ENCODE measurements around the gene FARS2. TPM values are rescaled to one million over a fixed set of nuclear protein-coding genes. Genes with fewer than 3 reads are reported as not detected.

The FARS2 gene
- total RNA-seq, 1 experiment from 2014 or later: 17.8 TPM

- no peaks in the 10 kb centered on the region for H3K36me3 ChIP-seq (ENCODE audit: insufficient read depth, low read length, poor library complexity, severe bottlenecking)
- TF ChIP-seq EZH2 (IDR thresholded peaks at IDR 0.05; ENCODE audit: borderline replicate concordance, low read depth, low read length, poor library complexity, severe bottlenecking) (no peak), CTCF (conservative IDR thresholded peaks at IDR 0.05; ENCODE audit: low read depth, low read length) (no peak)
- CTCF ChIA-PET: no interaction called here
- peaks cover 6% of the 10 kb centered on the region for H3K9me3 ChIP-seq (ENCODE audit: low read depth, low read length, poor library complexity, severe bottlenecking)
- H3K27ac ChIP-seq (ENCODE audit: low read depth, low read length, poor library complexity, severe bottlenecking): no peak overlapping the region
- BruUV-seq (replicated peaks): no TSS peak
- DNase-seq (ENCODE audit: low spot score): no peak
- H3K27me3 ChIP-seq (replicated peaks; ENCODE audit: insufficient read depth, low read depth, low read length, poor library complexity): no peaks in the 10 kb centered on the region
- intact Hi-C loops (cut with micrococcal nuclease; ENCODE audit: unreplicated experiment): no loop called here
- no peaks in the 10 kb centered on the region for H3K4me1 ChIP-seq (ENCODE audit: insufficient read depth, low read length, poor library complexity, severe bottlenecking)
- H3K4me3 ChIP-seq (ENCODE audit: low read depth, low read length, poor library complexity, severe bottlenecking): no peak overlapping the region
- POLR2A ChIA-PET (ENCODE audit: low non-redundant PET): no interaction called here
Measured at GRCh38 chr6:5552243-5552642, 290.9 kb downstream of the FARS2 start.

DNA sequence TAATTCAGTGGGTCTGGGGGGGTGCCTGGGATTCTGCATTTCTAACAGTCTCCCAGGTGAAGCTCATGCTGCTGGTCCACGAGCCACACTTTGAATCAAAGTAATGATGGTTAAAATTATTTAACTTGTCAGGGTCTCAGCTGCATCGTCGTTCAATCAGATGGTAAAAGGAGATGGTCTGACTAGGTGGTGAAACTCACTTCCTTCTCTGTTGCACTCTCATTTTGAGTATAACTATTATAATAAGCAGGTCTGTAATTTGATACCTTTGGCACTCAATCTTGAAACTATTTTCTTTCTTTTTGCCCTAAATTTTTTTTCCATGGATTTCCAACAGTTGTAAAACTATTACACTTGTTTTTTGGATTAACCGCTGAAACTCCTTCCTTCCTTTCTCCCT, 292.5 kb downstream of the FARS2 start:
- Histone ChIP-seq H3K36me3 (ENCODE audit: insufficient read depth, low read length, poor library complexity, severe bottlenecking) (no peaks in the 10 kb centered on the region), H3K4me3 (ENCODE audit: low read depth, low read length, poor library complexity, severe bottlenecking) (no peak overlapping the region), H3K9me3 (ENCODE audit: low read depth, low read length, poor library complexity, severe bottlenecking) (peaks cover 6% of the 10 kb centered on the region), H3K27ac (ENCODE audit: low read depth, low read length, poor library complexity, severe bottlenecking) (no peak overlapping the region), H3K27me3 (replicated peaks; ENCODE audit: insufficient read depth, low read depth, low read length, poor library complexity) (no peaks in the 10 kb centered on the region), H3K4me1 (ENCODE audit: insufficient read depth, low read length, poor library complexity, severe bottlenecking) (no peaks in the 10 kb centered on the region)
- CTCF ChIA-PET: no interaction called here
- intact Hi-C loops (cut with micrococcal nuclease; ENCODE audit: unreplicated experiment): no loop called here
- POLR2A ChIA-PET (ENCODE audit: low non-redundant PET): no interaction called here
- BruUV-seq (replicated peaks): no TSS peak
- DNase-seq (ENCODE audit: low spot score): no peak
- TF ChIP-seq CTCF (conservative IDR thresholded peaks at IDR 0.05; ENCODE audit: low read depth, low read length): no peak
- no peak for TF ChIP-seq EZH2 (IDR thresholded peaks at IDR 0.05; ENCODE audit: borderline replicate concordance, low read depth, low read length, poor library complexity, severe bottlenecking)

GRCh38 chr6:5554226-5554625, 292.9 kb downstream of the FARS2 start:
- no TSS peak for BruUV-seq (replicated peaks)
- CTCF ChIA-PET: no interaction called here
- intact Hi-C loops (cut with micrococcal nuclease; ENCODE audit: unreplicated experiment): no loop called here

More at GRCh38 chr6:5554226-5554625, 292.9 kb downstream of the FARS2 start:
- no peak for DNase-seq (ENCODE audit: low spot score)
- Histone ChIP-seq H3K27ac (ENCODE audit: low read depth, low read length, poor library complexity, severe bottlenecking) (no peak overlapping the region), H3K9me3 (ENCODE audit: low read depth, low read length, poor library complexity, severe bottlenecking) (peaks cover 6% of the 10 kb centered on the region), H3K36me3 (ENCODE audit: insufficient read depth, low read length, poor library complexity, severe bottlenecking) (no peaks in the 10 kb centered on the region), H3K4me3 (ENCODE audit: low read depth, low read length, poor library complexity, severe bottlenecking) (no peak overlapping the region), H3K4me1 (ENCODE audit: insufficient read depth, low read length, poor library complexity, severe bottlenecking) (no peaks in the 10 kb centered on the region), H3K27me3 (replicated peaks; ENCODE audit: insufficient read depth, low read depth, low read length, poor library complexity) (no peaks in the 10 kb centered on the region)
- TF ChIP-seq CTCF (conservative IDR thresholded peaks at IDR 0.05; ENCODE audit: low read depth, low read length) (no peak), EZH2 (IDR thresholded peaks at IDR 0.05; ENCODE audit: borderline replicate concordance, low read depth, low read length, poor library complexity, severe bottlenecking) (no peak)
- POLR2A ChIA-PET (ENCODE audit: low non-redundant PET): no interaction called here

Data from A673 (cell line).